ENCODE results near the gene TNFRSF14.

The TNFRSF14 gene

DNA sequence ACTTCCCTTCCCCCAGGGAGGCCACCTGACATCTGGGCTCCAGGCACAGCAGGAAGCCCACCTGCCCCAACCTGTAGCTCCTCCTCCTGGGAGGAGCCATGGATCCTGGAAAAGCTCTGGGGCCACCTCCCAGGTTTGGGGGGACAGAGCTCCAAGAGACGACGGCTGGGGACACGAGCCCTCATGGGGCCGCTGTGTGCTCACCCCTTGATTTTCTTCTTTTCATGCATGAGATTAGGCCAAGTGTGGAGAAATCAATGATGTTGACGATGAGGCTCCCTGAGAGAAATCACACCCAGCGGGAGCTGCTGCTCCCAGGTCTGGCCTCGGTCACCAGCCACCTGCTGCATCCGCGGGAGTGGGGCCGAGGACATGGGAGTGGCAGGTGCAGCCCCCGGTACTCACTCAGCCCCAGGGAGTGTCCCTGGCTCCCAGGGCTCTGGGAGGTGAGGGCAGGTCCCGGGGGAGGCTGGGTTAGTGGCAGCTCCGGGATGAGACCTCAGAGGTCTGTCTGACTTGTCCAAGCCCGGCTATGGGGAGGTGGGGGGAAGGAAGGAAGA is 8.7 kb downstream of the TNFRSF14 start:
- TF ChIP-seq, protein P1, sequence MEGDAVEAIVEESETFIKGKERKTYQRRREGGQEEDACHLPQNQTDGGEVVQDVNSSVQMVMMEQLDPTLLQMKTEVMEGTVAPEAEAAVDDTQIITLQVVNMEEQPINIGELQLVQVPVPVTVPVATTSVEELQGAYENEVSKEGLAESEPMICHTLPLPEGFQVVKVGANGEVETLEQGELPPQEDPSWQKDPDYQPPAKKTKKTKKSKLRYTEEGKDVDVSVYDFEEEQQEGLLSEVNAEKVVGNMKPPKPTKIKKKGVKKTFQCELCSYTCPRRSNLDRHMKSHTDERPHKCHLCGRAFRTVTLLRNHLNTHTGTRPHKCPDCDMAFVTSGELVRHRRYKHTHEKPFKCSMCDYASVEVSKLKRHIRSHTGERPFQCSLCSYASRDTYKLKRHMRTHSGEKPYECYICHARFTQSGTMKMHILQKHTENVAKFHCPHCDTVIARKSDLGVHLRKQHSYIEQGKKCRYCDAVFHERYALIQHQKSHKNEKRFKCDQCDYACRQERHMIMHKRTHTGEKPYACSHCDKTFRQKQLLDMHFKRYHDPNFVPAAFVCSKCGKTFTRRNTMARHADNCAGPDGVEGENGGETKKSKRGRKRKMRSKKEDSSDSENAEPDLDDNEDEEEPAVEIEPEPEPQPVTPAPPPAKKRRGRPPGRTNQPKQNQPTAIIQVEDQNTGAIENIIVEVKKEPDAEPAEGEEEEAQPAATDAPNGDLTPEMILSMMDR (IDR thresholded peaks at IDR 0.05), result no peak

DNA sequence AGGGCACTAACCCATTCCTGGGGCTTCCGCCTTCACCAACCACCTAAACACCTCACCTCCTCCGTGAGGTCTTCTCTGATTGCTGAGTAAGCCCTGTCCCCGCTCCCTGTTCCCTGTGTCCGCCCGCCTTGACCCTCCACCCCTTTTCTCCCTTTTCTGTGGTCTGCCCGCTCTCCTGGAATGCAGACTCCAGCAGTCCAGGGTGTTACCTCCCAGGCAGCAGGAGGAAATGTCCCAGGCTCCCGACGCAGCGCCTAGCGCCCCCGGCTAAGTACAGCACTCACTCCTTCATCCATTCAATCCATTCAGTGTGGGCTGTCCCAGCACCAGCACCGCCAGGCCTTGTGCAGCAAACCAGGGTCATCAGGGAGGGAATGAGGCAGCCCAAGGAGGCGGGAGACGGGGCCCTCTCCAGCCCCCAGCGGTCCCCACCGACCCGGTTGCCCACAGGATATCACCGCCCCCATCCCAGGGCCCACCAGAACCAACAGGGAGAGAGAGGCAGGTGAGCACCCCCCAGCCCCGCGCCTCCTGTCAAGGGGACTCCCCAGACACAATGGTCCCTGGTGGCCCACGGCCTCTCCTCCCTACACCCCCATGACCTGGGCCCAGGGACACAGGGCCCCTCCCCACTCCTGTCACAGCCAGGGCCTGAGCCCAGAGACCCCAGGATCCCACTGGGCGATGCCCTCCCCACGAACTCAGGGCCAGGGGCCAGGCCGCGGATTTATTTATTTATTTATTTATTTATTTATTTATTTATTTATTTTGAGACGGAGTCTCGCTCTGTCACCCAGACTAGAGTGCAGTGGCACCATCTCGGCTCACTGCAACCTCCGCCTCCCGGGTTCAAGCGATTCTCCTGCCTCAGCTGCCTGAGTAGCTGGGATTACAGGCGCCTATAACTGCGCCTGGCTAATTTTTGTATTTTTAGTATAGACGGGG is 10.2 kb downstream of the TNFRSF14 start:
- TF ChIP-seq, protein P1 (IDR thresholded peaks at IDR 0.05), result no peak

DNA sequence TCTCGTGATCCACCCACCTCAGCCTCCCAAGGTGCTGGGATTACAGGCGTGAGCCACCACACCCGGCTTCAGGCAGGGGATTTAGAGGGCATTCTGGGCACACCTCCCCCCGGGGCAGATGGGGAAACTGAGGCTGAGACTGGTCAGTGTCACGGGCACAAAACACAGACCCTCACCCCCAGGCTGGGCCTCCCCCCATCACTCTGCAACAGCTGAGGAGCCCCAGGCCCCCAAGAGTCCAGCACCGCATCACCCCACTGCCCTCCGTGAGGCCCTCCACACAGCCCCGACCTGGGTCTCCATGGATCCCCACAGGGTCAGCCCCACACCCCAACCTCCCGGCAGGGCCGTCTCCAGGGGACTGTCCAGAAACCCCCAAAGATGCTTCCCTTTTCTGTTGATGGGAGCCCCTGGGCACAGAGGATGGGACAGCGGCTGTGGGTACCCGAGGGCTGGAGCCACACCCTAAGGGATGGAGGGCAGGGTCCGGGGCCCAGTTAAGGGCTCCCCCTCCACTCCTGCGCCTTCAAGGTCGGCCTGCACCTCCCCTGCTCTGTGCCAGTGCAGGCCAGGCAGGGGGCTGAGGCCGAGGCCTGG is 11.0 kb downstream of the TNFRSF14 start:
- TF ChIP-seq, protein P1 (IDR thresholded peaks at IDR 0.05), result no peak

DNA sequence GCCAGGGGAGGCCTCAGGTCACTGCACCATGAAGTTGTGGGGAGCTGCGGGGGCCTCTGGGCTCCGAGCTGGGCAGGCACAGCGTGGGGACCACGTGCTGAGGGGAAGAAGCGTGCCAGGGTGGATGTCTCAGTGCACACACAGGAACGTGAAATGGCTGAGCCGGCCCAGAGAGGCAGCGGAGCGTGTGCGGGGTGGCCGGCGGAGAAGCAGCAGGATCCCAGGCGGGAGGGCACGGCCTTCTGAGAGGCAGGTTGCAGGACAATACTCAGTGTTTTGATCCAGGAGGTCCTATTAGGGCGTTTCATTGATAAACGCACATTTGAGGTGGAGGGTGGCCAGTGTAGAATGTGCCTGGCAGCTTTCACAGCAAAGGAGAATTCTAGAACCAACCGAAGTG is 12.9 kb downstream of the TNFRSF14 start:
- TF ChIP-seq, protein P1 (IDR thresholded peaks at IDR 0.05), result no peak

DNA sequence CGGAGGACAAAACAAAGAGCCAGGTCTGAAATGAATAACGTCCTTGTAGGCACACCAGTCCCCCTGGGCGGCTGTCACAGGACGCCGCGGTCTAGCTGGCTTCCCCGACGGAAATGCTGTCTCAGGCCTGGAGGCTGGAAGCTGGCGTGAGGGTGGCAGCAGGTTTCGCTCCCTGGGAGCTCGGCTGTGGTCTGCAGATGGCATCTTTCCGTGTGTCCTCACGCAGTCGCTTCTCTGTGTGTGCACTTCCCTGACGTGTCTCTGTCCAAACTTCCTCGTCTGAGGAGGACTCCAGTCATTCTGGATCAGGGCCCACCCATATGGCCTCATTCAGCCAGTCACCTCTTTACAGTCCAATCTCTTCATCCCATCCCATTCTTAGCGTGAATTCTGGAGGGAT is 14.2 kb downstream of the TNFRSF14 start:
- TF ChIP-seq, protein P1 (IDR thresholded peaks at IDR 0.05), result no peak

DNA sequence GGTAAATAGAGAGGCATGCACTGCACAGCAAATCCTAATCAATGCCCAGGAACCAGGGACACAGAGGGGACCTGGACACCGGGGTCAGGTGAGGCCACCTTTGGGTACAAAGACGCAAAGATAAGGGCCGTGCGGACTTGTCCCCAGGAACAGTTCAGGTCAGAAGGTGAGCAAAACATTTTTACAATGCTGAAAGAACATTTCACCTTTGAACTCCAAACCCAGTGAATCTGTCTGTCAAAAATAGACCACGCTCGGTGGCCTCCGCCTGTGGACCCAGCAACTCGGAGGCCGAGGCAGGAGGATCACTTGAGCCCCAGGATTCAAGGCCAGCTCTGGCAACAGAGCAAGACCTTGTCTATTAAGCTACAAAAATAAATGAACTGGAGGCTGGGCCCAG is 15.2 kb downstream of the TNFRSF14 start:
- TF ChIP-seq, protein P1 (IDR thresholded peaks at IDR 0.05), result no peak

DNA sequence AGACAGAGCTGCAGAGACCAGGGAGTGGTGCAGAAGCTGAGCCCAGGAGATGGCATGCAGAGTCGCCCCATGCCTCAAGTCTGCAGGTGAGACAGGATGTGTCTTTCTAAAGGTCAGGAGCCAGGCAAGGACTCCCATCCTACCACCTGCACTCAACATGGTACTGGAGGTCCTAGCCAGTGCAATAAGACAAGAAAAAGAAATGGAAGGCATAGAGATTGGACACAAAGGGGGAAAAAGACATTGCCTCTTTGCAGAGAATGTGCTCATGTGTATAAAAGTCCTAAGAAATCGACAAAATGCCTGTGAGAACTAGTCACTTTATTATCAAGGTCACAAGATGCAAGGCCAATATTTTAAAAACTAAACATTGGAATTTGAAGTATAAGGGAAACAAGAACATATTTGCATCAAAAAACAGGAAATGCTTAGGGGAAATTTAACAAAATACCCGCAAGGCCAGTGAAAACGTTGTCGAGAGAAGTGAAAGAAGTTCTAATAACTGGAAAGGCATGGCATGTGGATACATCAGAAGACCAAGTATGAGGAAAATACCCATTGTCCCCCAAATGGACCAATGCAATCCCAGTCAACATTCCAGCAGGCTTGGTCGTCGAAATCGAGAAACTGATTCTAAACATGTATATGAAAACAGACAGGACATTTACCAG is 17.2 kb downstream of the TNFRSF14 start:
- TF ChIP-seq, protein P1 (IDR thresholded peaks at IDR 0.05), result no peak

All from LNCAP (cell line).